Muscle layer of duodenum (tissue), 2 donors: ENCODE measurements around the gene GPR176.
A peak's percentile ranks its signal among the peaks of the same experiment; 100 is the strongest.

Source experiments
- H3K27ac ChIP-seq: one replicate; pipeline ENCODE4 v1.7.0; 2013; ENCODE audit warnings: mild to moderate bottlenecking, low read length
- H3K27me3 ChIP-seq: one replicate; pipeline ENCODE4 v1.7.0; 2013; ENCODE audit warnings: low read depth, mild to moderate bottlenecking, control low read depth, low read length
- H3K36me3 ChIP-seq, 2 donors: one replicate each; pipeline ENCODE4 v1.7.0; 2013; ENCODE audit warnings: low read length in 2 of 2, control low read depth in 1 of 2, mild to moderate bottlenecking in 1 of 2; ENCODE audit not compliant: insufficient read depth in 2 of 2, control insufficient read depth in 1 of 2
- H3K4me1 ChIP-seq, 2 donors: one replicate each; pipeline ENCODE4 v1.7.0; 2013; ENCODE audit warnings: low read length in 2 of 2, mild to moderate bottlenecking in 2 of 2, control low read depth in 1 of 2, moderate library complexity in 1 of 2; ENCODE audit not compliant: insufficient read depth in 2 of 2, control insufficient read depth in 1 of 2
- H3K4me3 ChIP-seq, 2 donors: one replicate each; pipeline ENCODE4 v1.7.0; 2013; ENCODE audit warnings: low read length in 2 of 2, low read depth in 1 of 2, mild to moderate bottlenecking in 1 of 2
- H3K9me3 ChIP-seq, 2 donors: one replicate each; pipeline ENCODE4 v1.7.0; 2013; ENCODE audit warnings: low read length in 2 of 2, control low read depth in 1 of 2, mild to moderate bottlenecking in 1 of 2; ENCODE audit not compliant: control insufficient read depth in 1 of 2
- donor health status: healthy.

The GPR176 gene, protein sequence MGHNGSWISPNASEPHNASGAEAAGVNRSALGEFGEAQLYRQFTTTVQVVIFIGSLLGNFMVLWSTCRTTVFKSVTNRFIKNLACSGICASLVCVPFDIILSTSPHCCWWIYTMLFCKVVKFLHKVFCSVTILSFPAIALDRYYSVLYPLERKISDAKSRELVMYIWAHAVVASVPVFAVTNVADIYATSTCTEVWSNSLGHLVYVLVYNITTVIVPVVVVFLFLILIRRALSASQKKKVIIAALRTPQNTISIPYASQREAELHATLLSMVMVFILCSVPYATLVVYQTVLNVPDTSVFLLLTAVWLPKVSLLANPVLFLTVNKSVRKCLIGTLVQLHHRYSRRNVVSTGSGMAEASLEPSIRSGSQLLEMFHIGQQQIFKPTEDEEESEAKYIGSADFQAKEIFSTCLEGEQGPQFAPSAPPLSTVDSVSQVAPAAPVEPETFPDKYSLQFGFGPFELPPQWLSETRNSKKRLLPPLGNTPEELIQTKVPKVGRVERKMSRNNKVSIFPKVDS

DNA sequence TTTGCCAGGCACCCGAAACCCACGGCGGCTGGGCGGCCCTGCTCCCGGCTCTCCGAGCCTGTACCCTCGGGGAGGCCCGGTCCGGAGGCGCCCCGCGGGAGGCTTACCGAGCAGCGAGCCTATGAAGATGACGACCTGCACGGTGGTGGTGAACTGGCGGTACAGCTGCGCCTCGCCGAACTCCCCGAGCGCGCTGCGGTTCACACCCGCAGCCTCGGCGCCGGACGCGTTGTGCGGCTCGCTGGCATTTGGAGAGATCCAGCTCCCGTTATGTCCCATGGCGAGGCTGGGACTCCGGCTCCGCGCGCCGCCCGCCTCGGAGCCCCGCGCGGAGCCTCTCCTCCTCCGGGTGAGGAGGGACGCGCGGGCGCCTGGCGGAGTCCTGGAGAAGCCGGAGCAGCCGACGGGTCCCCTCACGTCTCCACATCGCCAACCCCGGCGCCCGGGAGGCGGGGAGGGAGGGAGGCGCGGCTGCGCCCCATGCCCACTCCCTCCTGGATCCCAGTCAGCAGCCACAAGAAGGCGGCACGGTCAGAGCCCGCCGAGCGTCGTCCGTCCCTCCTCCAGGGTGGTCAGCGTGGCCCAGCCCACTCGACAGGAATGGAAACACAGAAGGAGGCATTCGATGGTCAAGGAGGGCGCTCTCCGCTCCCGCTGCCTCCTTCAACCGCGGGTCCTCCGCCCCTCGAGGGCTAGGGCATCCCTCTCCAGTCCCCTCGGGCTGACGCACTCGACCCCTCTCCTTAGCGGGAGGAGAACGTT is at the start of gene GPR176:
Gene GPR176, minus strand, starts transcription at position 519 of the 762 bp plus-strand sequence. Its CDS starts 240 bp downstream, at position 279.
- Histone ChIP-seq H3K27me3 (peaks cover 9% of the 10 kb centered on the region), H3K4me3 (peak within 1 kb of the TSS; percentile 79 to 85), H3K36me3 (no peaks in the 10 kb centered on the region), H3K9me3 (peaks cover 0 to 3% of the 10 kb centered on the region in 2 donors), H3K27ac (peak within 1 kb of the TSS; percentile 73), H3K4me1 (peaks cover 5 to 10% of the 10 kb centered on the region in 2 donors)

DNA sequence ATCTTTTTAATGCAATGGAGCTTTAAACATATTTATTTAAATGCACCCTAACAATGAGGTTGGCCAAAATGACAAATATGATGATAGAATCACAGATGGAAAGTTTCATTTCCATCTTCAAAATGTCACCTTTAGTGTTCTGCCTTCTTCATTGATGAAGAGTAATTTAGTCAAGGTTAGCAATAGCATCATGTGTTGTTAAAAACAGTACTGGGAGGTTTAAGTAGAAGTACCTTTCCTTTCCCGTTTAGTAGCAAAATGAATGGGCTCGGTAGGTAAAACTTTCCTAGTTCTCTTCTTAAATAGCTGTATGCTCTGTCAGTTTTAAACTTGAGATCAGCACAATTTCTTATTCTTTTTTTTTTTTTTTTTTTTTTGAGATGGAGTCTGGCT is 48.9 kb upstream of the GPR176 start:
- no peaks in the 10 kb centered on the region for H3K9me3 ChIP-seq
- peaks cover 31 to 36% of the 10 kb centered on the region in 2 donors for H3K36me3 ChIP-seq
- H3K27ac ChIP-seq, result no peak overlapping the region
- H3K27me3 ChIP-seq, result no peaks in the 10 kb centered on the region
- peaks cover 0 to 11% of the 10 kb centered on the region in 2 donors for H3K4me1 ChIP-seq
- H3K4me3 ChIP-seq, result no peak overlapping the region

DNA sequence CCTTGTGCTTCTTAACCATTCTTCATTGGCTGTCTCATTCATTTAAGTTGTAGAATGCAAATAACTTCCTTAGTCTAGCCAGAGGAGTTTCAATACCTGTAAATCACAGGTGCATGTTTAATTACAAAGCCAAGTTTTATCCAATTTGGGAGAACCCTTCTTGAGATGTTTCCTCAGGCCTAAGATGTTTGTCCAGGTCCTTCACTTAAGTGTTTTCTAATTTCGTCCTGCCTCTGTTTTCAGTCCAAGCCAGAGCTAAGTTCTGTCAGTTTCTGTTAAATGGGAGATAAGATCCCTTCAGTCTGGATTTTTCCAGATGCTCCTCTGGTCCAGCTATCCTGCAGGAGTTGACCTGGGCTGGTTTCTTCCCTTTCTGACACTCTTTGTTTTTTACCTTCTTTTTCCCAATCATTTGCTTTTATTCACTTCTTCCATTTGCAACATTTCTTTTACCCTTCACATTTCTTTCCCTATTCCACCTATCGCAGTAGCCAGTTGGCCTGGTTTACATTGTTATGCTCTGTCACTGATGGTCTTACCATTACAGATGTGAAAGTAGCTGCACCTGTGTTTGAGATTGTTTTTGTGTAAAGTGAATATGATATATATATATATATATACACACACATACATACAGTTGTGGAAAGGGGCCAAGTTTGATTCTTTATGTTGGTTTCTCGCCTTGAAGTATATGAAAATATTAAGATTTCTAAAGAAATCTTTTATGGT is 48.4 kb upstream of the GPR176 start:
- peaks cover 0 to 11% of the 10 kb centered on the region in 2 donors for H3K4me1 ChIP-seq
- no peaks in the 10 kb centered on the region for H3K27me3 ChIP-seq
- no peak overlapping the region for H3K27ac ChIP-seq
- no peak overlapping the region for H3K4me3 ChIP-seq
- peaks cover 27 to 30% of the 10 kb centered on the region in 2 donors for H3K36me3 ChIP-seq
- H3K9me3 ChIP-seq, result no peaks in the 10 kb centered on the region

DNA sequence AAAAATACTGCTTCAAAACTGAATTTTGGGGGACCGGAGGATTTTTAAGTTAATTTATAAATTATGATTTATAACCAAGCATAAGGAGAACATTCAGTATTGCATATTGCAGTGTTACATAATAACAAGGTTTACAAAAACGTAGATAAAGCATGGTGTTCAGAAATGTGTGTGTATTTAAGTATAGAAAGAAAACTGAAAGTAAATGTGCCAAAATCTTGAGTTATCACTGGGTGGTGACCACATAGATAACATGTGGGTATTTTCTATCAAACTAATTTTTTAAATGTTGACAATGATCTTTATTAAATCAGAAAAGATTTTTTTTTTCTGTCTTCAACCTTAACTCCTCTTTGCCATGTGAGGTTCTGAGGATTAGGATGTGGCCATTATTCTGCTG is 46.5 kb upstream of the GPR176 start:
- Histone ChIP-seq H3K9me3 (no peaks in the 10 kb centered on the region), H3K27me3 (no peaks in the 10 kb centered on the region), H3K27ac (no peak overlapping the region), H3K4me3 (no peak overlapping the region), H3K4me1 (peaks cover 0 to 11% of the 10 kb centered on the region in 2 donors), H3K36me3 (peaks cover 25 to 26% of the 10 kb centered on the region in 2 donors)

DNA sequence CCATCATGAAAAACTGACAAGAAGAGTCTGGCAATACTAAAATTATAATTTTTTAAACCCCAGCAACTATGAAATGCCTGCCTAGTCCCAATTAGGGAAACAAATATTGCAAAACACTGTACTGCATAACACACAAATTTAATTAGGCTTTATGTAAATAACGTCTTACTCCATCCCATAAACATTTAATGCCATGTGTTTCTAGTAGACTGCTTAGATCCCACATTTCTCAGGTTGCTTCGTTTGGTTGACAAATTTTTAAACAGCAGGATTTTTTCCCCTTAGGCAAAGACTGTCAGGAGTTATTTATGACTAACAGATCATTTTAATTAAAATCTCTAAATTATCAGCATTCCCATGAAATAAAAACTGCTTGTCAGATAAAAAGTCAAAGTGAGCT is 43.7 kb upstream of the GPR176 start:
- H3K27ac ChIP-seq, result no peak overlapping the region
- no peaks in the 10 kb centered on the region for H3K4me1 ChIP-seq
- H3K9me3 ChIP-seq, result no peaks in the 10 kb centered on the region
- peaks cover 25 to 38% of the 10 kb centered on the region in 2 donors for H3K36me3 ChIP-seq
- no peaks in the 10 kb centered on the region for H3K27me3 ChIP-seq
- H3K4me3 ChIP-seq, result no peak overlapping the region

DNA sequence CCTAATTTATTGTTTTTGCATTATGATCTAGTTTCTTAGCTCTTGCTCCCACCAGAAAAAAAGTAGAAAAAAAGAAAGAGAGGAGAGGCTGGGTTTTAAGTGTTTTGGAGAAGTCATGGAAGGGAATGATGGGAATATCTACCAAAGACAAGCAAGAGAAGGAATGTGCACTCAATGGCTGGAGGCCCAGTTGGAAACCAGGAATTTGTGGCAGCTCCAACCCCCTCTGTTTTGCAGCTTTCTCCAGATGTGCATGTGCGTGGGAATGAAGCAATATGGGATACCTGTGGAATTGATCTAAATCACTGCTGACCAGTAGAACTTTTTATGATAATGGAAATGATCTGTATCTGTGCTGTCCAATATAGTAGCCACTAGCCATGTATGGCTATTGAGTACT is 41.0 kb upstream of the GPR176 start:
- Histone ChIP-seq H3K27ac (no peak overlapping the region), H3K9me3 (no peaks in the 10 kb centered on the region), H3K36me3 (peaks cover 18 to 43% of the 10 kb centered on the region in 2 donors), H3K4me3 (no peak overlapping the region), H3K4me1 (no peaks in the 10 kb centered on the region), H3K27me3 (no peaks in the 10 kb centered on the region)

DNA sequence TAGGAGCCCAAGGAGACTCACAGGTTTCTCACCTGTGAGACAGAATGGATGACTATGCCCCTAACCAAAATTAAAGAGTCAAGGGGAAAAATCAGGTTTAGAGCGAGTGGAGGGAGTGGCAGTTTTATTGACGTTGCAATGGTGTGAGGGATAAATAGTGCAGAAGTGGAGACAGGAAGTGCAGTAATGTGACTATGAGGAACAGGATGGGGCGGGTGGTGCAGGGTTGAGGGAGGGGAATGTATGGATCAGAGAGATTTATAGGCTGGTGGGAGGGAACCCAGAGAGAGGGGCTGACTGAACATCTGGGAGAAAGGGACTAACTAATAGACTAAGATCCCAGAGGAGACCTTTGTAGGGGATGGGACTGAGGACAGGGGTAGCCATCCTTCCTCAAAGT is 40.3 kb upstream of the GPR176 start:
- no peaks in the 10 kb centered on the region for H3K27me3 ChIP-seq
- no peak overlapping the region for H3K4me3 ChIP-seq
- H3K27ac ChIP-seq, result no peak overlapping the region
- no peaks in the 10 kb centered on the region for H3K9me3 ChIP-seq
- no peaks in the 10 kb centered on the region for H3K4me1 ChIP-seq
- peaks cover 12 to 45% of the 10 kb centered on the region in 2 donors for H3K36me3 ChIP-seq

DNA sequence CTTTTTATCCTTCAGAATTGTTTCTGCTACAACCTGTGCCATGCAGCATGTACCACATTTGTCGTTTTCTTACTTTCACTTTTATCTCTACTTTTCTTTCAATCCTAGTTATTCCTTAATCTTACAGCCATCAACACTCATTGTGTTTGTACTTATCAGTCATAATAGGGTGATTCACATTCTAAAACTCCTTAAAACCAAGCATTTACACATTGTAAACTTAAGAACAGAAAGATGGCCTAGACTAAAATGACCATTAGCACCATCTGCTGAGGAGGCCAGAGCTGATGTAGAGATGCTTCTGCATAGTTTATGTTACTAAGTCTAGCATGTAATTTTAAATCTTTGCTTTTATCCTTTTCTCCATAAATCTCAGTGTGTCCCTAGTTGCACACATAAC is 39.3 kb upstream of the GPR176 start:
- Histone ChIP-seq H3K9me3 (no peaks in the 10 kb centered on the region), H3K27me3 (no peaks in the 10 kb centered on the region), H3K27ac (no peak overlapping the region), H3K36me3 (peaks cover 17 to 55% of the 10 kb centered on the region in 2 donors), H3K4me1 (no peaks in the 10 kb centered on the region), H3K4me3 (no peak overlapping the region)

DNA sequence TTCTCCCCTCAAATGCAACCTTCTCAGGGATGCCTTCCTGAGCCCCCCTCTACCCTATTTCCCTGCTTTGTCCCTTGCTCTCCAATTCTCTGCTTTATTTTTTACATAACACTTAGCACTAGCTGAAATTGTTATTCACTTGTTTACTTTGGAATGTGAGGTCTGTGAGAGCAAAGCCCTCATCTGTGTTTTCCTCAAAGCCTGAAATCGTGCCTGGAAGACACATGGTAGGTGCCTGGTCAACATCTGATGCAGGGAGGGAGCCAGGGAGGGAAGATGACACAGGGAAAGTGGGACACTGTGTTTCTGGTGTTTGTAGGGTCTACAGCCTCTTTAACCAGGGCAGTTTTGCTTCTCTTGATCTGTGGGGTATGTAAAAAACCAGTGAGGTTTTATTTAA is 37.4 kb upstream of the GPR176 start:
- Histone ChIP-seq H3K9me3 (no peaks in the 10 kb centered on the region), H3K4me3 (no peak overlapping the region), H3K4me1 (no peaks in the 10 kb centered on the region), H3K36me3 (peaks cover 28 to 66% of the 10 kb centered on the region in 2 donors), H3K27me3 (no peaks in the 10 kb centered on the region), H3K27ac (no peak overlapping the region)

DNA sequence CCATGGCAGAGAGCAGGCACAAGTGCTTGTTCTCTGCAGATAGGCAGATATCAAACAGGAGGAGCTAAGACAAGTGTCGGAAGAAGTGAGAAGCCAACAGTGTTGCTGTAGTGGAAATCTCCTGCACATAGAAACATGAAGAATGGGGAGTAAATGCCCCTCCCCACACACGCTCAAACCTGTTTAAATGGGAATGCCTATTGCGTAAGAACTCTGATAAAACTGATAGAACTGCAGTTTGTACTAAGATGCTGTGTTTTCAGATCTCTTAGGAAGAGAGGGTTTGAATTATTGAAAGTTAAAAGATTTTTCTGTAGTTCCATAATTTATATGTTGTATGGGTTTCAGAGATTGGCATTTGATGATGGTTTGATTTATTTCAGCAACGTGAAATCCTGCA is 33.5 kb upstream of the GPR176 start:
- H3K4me3 ChIP-seq, result no peak overlapping the region
- H3K9me3 ChIP-seq, result no peaks in the 10 kb centered on the region
- peaks cover 39 to 69% of the 10 kb centered on the region in 2 donors for H3K36me3 ChIP-seq
- no peak overlapping the region for H3K27ac ChIP-seq
- no peaks in the 10 kb centered on the region for H3K27me3 ChIP-seq
- no peaks in the 10 kb centered on the region for H3K4me1 ChIP-seq

DNA sequence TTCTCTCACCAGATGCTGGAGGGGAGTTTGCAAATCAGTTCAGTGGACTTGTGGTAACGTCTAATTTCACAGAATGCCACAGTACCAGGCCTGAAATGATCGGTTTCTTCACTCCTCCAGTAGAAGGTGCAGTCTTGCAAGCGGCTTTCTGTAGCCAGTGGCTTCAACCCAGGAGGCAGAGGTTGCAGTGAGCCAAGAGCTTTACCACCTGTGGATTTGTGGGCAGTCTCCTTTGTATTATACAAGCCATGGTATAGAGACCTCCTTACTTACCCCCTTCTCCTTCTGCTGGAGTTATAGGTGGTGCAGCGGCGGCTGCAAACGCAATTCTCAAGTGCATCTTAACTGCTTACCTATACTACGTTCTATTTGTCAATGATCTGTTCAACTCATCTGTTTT is 31.5 kb upstream of the GPR176 start:
- Histone ChIP-seq H3K27ac (no peak overlapping the region), H3K9me3 (no peaks in the 10 kb centered on the region), H3K36me3 (peaks cover 38 to 58% of the 10 kb centered on the region in 2 donors), H3K4me1 (no peaks in the 10 kb centered on the region), H3K27me3 (no peaks in the 10 kb centered on the region), H3K4me3 (no peak overlapping the region)
